K562 (cell line): Measurements from ENCODE around the gene ASIP.

Experiments
- COPS2 ChIP-seq: fragments of 450-650 bp; conservative IDR thresholded peaks from 2 replicates; pipeline ENCODE4 v1.6.1; 2016; ENCODE audit warnings: mild to moderate bottlenecking, moderate library complexity
- CUX1 ChIP-seq: fragments of 200-800 bp; sonication (Bioruptor generic); IDR thresholded peaks from 2 replicates; pipeline ENCODE4 v1.6.1; 2016; ENCODE audit warnings: missing genetic modification characterization, missing compliant biosample characterization
- EP300 ChIP-seq: IDR thresholded peaks from 2 replicates; pipeline ENCODE4 v1.6.1; 2012; ENCODE audit warnings: low read length, improper control_type of control experiment
- FOXP1 ChIP-seq: sonication (generic); formaldehyde crosslinking; IDR thresholded peaks from 2 replicates; pipeline ENCODE4 v1.8.0; 2022; ENCODE audit warnings: mild to moderate bottlenecking, missing genetic modification reagents
- HCFC1 ChIP-seq: IDR thresholded peaks from 2 replicates; pipeline ENCODE4 v1.6.1; 2012; ENCODE audit warnings: low read depth, low read length, improper control_type of control experiment
- LARP7 ChIP-seq: fragments of 450-650 bp; IDR thresholded peaks from 2 replicates; pipeline ENCODE4 v1.6.1; 2016
- NFATC3 ChIP-seq: fragments of 450-650 bp; IDR thresholded peaks from 2 replicates; pipeline ENCODE4 v1.6.1; 2017; ENCODE audit warnings: mild to moderate bottlenecking
- PHF8 ChIP-seq: fragments of 200-600 bp; sonication (generic); IDR thresholded peaks from 2 replicates; pipeline ENCODE4 v1.6.1; 2012; ENCODE audit warnings: mixed run types, mild to moderate bottlenecking, inconsistent platforms, low read length, moderate library complexity, borderline replicate concordance
- REST ChIP-seq, 2 experiments: fragments of 450-650 bp; formaldehyde crosslinking in 1 of 2; IDR thresholded peaks; 2 replicates each; pipeline versions ENCODE4 v1.4.0 to v1.6.1; 2014 to 2020; ENCODE audit warnings: mild to moderate bottlenecking in 2 of 2, borderline replicate concordance in 1 of 2, low read depth in 1 of 2
- TAF15 ChIP-seq: fragments of 200-400 bp; formaldehyde crosslinking; IDR thresholded peaks from 2 replicates; pipeline ENCODE4 v1.6.1; 2017; ENCODE audit warnings: mild to moderate bottlenecking, low read depth, low read length, moderate library complexity
- ZNF143 ChIP-seq: sonication (generic); formaldehyde crosslinking; IDR thresholded peaks from 2 replicates; pipeline ENCODE4 v1.9.0; 2022; ENCODE audit warnings: mild to moderate bottlenecking, missing genetic modification reagents
- TF ChIP-seq, protein P1 (sequence below), 3 experiments: IDR thresholded peaks in 2 of 3; conservative IDR thresholded peaks in 1 of 3; 2 replicates each; pipeline ENCODE4 v1.5.1; 2011 to 2012; ENCODE audit warnings: low read length in 3 of 3, mild to moderate bottlenecking in 3 of 3, control low read depth in 2 of 3, improper control_type of control experiment in 1 of 3, inconsistent platforms in 1 of 3, low read depth in 1 of 3, mixed read lengths in 1 of 3, moderate library complexity in 1 of 3; ENCODE audit not compliant: insufficient read depth in 2 of 3
- TF ChIP-seq, protein P2 (sequence below): sonication (generic); formaldehyde crosslinking; IDR thresholded peaks from 2 replicates; pipeline ENCODE4 v1.9.0; 2022; ENCODE audit warnings: mild to moderate bottlenecking, missing genetic modification reagents

- TF ChIP-seq LARP7, result no peak
- TF ChIP-seq, protein P1, sequence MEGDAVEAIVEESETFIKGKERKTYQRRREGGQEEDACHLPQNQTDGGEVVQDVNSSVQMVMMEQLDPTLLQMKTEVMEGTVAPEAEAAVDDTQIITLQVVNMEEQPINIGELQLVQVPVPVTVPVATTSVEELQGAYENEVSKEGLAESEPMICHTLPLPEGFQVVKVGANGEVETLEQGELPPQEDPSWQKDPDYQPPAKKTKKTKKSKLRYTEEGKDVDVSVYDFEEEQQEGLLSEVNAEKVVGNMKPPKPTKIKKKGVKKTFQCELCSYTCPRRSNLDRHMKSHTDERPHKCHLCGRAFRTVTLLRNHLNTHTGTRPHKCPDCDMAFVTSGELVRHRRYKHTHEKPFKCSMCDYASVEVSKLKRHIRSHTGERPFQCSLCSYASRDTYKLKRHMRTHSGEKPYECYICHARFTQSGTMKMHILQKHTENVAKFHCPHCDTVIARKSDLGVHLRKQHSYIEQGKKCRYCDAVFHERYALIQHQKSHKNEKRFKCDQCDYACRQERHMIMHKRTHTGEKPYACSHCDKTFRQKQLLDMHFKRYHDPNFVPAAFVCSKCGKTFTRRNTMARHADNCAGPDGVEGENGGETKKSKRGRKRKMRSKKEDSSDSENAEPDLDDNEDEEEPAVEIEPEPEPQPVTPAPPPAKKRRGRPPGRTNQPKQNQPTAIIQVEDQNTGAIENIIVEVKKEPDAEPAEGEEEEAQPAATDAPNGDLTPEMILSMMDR (IDR thresholded peaks at IDR 0.05 in 2 of 3, conservative IDR thresholded peaks at IDR 0.05 in 1 of 3; ENCODE audit: insufficient read depth in 2 of 3, low read depth in 1 of 3, low read length in 3 of 3), result no peak
- TF ChIP-seq TAF15, result no peak
- no peak for TF ChIP-seq FOXP1
- TF ChIP-seq HCFC1, result no peak
- TF ChIP-seq COPS2, result no peak
- TF ChIP-seq, protein P2, sequence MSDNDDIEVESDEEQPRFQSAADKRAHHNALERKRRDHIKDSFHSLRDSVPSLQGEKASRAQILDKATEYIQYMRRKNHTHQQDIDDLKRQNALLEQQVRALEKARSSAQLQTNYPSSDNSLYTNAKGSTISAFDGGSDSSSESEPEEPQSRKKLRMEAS (CRISPR knock-in tag), result no peak
- no peak for TF ChIP-seq PHF8
- no peak for TF ChIP-seq REST (IDR thresholded peaks at IDR 0.05; ENCODE audit: borderline replicate concordance)
- no peak for TF ChIP-seq REST (CRISPR knock-in tag; IDR thresholded peaks at IDR 0.05; ENCODE audit: low read depth)
- no peak for TF ChIP-seq ZNF143 (CRISPR knock-in tag)
- TF ChIP-seq NFATC3, result no peak
- no peak for TF ChIP-seq CUX1
- TF ChIP-seq EP300, result no peak
Measured at GRCh38 chr20:34242879-34243278, 1.7 kb downstream of the ASIP start.
